Measurements from ENCODE around the gene NMT2. TPM values are rescaled to one million over a fixed set of nuclear protein-coding genes. Genes with fewer than 3 reads are reported as not detected.

The NMT2 gene
- total RNA-seq, 1 experiment from 2014 or later, result 26.1 TPM

DNA sequence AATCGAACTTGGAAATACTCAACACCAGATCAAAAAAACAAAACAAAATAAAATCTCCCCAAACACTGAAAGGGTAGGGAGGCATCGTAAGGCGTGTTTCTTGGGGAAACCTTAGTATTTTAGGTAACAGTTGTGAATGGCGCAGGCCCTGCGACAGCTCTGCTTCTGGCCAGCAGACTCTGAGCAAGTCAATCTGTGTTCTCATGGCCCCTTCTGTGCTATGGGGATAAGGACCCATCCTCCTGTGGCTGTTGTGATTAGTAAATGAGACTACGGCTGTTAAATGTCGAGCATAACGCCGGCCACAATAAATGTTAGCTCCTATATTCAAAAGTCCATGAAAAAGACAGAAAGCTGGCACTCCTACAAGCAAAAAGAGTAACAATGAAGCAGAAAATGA, 44.3 kb downstream of the NMT2 start:
- H3K27me3 ChIP-seq (ENCODE audit: insufficient read depth, low read length), result no peaks in the 10 kb centered on the region
- RAD21 ChIA-PET (ENCODE audit: low non-redundant PET in 1 of 2, low total read pairs in 2 of 2, uncharacterized antibody in 2 of 2, unreplicated experiment in 2 of 2), result no interaction called here
- no peaks in the 10 kb centered on the region for H3K9me3 ChIP-seq (ENCODE audit: control insufficient read depth in 1 of 2, insufficient read depth in 1 of 2, low read depth in 1 of 2, low read length in 2 of 2)
- intact Hi-C loops (cut with micrococcal nuclease), result no loop called here
- BruUV-seq (replicated peaks), result no TSS peak
- H3K36me3 ChIP-seq (ENCODE audit: control insufficient read depth in 1 of 2, insufficient read depth in 2 of 2, low read length in 2 of 2), result peaks cover 2 to 30% of the 10 kb centered on the region in 2 experiments; a peak in 2 of 4 replicates
- no peak for DNase-seq (ENCODE audit: low read depth, low spot score)
- no peaks in the 10 kb centered on the region for H3K4me1 ChIP-seq (ENCODE audit: control insufficient read depth in 1 of 2, insufficient read depth in 2 of 2, low read length in 2 of 2)
- no peak overlapping the region for H3K9ac ChIP-seq (ENCODE audit: low read length)
- H3K27ac ChIP-seq (ENCODE audit: low read depth, low read length), result no peak overlapping the region
- no peaks in the 10 kb centered on the region for H3K9me2 ChIP-seq (ENCODE audit: insufficient read depth)
- no peak overlapping the region for H3K4me3 ChIP-seq (replicated peaks in 1 of 2; ENCODE audit: low read depth in 1 of 2, low read length in 2 of 2)
- POLR2A ChIA-PET, result no interaction called here
- no peak overlapping the region for H3K4me2 ChIP-seq (ENCODE audit: low read length)
- TF ChIP-seq FOSL1 (IDR thresholded peaks at IDR 0.05; ENCODE audit: low read depth) (no peak), ELF1 (IDR thresholded peaks at IDR 0.05; ENCODE audit: borderline replicate concordance, low read depth) (no peak), SP1 (IDR thresholded peaks at IDR 0.05; ENCODE audit: low read depth) (no peak), SIN3A (IDR thresholded peaks at IDR 0.05; ENCODE audit: low read depth) (no peak), JUND (IDR thresholded peaks at IDR 0.05) (no peak), TCF7L2 (IDR thresholded peaks at IDR 0.05; ENCODE audit: borderline replicate concordance, extremely low read depth, insufficient read depth, insufficient read length) (no peak), POLR2AphosphoS5 (IDR thresholded peaks at IDR 0.05; ENCODE audit: low read depth, low read length) (no peak), SRF (IDR thresholded peaks at IDR 0.05; ENCODE audit: low read depth) (no peak), CBX3 (IDR thresholded peaks at IDR 0.05; ENCODE audit: low read depth) (no peak)
- TF ChIP-seq, protein P1, sequence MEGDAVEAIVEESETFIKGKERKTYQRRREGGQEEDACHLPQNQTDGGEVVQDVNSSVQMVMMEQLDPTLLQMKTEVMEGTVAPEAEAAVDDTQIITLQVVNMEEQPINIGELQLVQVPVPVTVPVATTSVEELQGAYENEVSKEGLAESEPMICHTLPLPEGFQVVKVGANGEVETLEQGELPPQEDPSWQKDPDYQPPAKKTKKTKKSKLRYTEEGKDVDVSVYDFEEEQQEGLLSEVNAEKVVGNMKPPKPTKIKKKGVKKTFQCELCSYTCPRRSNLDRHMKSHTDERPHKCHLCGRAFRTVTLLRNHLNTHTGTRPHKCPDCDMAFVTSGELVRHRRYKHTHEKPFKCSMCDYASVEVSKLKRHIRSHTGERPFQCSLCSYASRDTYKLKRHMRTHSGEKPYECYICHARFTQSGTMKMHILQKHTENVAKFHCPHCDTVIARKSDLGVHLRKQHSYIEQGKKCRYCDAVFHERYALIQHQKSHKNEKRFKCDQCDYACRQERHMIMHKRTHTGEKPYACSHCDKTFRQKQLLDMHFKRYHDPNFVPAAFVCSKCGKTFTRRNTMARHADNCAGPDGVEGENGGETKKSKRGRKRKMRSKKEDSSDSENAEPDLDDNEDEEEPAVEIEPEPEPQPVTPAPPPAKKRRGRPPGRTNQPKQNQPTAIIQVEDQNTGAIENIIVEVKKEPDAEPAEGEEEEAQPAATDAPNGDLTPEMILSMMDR (IDR thresholded peaks at IDR 0.05 in 2 of 3, conservative IDR thresholded peaks at IDR 0.05 in 1 of 3; ENCODE audit: borderline replicate concordance in 1 of 3, insufficient read depth in 1 of 3, low read depth in 2 of 3, low read length in 2 of 3), result no peak
- TF ChIP-seq, protein P2, sequence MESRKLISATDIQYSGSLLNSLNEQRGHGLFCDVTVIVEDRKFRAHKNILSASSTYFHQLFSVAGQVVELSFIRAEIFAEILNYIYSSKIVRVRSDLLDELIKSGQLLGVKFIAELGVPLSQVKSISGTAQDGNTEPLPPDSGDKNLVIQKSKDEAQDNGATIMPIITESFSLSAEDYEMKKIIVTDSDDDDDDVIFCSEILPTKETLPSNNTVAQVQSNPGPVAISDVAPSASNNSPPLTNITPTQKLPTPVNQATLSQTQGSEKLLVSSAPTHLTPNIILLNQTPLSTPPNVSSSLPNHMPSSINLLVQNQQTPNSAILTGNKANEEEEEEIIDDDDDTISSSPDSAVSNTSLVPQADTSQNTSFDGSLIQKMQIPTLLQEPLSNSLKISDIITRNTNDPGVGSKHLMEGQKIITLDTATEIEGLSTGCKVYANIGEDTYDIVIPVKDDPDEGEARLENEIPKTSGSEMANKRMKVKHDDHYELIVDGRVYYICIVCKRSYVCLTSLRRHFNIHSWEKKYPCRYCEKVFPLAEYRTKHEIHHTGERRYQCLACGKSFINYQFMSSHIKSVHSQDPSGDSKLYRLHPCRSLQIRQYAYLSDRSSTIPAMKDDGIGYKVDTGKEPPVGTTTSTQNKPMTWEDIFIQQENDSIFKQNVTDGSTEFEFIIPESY (IDR thresholded peaks at IDR 0.05; ENCODE audit: extremely low read depth, insufficient replicate concordance, low read length), result no peak
- H4K20me1 ChIP-seq (ENCODE audit: insufficient read depth), result no peaks in the 10 kb centered on the region
- CTCF ChIA-PET, result no interaction called here
- H2AFZ ChIP-seq (ENCODE audit: low read depth, low read length, poor library complexity, severe bottlenecking), result no peak overlapping the region
- no peak for ATAC-seq
- H3K79me2 ChIP-seq (ENCODE audit: insufficient read depth, low read length), result no peaks in the 10 kb centered on the region
